ENCODE data around the gene TARBP2.
"Not testable (repeated sequence)": the region's sequence is repeated elsewhere in the genome, so short reads cannot be mapped to it uniquely, and the experiment has no call there.

The TARBP2 gene

DNA sequence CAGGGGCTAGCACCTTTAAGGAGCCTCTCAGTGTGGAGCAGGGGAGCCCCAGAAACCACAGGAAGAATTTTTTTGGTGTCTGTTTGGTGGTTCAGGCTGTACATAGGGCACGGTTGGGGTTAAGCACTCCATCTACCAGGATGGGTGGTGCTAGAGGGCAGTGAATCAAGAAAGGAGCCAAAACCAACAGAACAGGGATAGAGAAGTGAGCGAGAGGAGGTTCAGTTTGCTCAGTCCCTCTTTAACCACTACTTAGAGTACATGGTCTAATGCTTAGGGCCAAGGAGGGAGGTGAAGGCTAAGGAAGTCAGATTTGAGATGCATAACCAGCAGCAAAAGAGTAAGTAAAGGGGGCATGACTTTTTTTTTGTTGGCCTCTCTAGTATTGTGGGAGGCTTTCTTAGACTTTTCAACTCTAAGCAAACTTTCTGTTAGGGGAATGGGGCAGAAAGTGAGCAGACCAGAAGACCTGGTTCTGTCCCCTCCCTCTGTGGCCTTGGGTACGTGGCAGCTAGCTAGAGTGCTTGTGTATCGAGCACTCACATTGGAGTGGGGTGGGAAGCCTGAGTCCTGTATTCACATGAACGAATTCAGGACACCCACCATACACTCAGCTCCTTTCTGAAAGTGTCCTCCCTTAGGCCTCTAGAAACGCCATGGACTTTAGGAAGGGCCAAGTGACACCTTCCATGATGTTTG lies 12.8 kb downstream of the TARBP2 start:
- DNase-seq (ENCODE audit: low spot score) = no peak

- peak; percentile 97 for DNase-seq (ENCODE audit: low spot score)
Measured at GRCh38 chr12:53514628-53515290, 13.7 kb downstream of the TARBP2 start.

DNA sequence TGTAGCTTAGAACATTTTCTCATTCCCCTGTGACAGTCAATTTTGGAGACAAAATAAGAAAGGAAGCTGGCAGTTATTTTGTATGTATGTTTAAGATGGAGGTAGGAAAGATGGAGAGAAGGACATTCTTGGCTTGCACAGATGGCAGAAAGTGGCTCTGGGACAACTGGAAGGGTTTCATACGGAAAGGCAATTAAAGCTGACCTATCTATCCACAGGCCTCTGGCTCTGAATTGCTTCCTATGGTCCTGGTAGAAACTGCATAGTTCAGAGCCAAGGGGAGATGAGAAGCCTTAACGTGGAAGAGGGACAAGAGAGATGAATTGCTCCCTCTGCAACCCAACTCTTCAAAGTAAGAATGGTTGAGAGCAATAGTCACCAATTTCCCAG lies 14.2 kb downstream of the TARBP2 start:
- DNase-seq (ENCODE audit: low spot score) = peak; percentile 99

DNA sequence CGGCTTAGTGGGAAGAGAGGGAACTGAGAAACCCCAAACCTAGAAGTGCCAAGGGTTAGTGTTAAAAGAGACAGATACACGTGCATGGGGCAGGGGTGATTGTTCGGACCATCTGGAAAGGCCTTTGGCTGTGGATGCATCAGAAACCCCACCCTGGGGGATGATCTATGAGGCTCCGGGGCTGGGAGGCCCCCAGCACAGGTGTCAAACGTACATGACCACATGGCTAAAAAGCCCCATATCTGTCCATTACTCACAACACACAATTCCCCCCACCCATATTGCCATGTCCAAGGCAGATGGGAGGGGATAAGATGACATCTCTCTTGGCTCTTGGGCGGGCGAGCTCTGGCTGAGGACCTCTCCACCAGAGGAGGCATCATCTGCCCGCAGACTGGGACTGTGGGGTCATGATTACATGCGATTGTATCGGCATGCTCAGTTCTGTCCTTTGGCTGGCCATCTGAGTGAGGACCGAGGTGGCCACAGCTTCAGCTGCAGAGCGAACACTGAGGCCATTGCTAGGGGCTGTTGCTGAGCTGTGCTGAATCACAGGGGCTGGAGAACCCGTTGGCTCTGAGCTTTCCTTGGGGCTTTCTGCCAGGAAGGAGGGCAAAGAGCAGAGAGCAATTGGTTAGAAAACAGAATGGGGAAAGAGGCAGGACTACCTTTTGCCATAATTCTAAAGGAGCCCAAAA lies 15.8 kb downstream of the TARBP2 start:
- no peak for DNase-seq (ENCODE audit: low spot score)

GRCh38 chr12:53518381-53518780 lies 17.3 kb downstream of the TARBP2 start:
- no peak for DNase-seq (ENCODE audit: low spot score)

DNA sequence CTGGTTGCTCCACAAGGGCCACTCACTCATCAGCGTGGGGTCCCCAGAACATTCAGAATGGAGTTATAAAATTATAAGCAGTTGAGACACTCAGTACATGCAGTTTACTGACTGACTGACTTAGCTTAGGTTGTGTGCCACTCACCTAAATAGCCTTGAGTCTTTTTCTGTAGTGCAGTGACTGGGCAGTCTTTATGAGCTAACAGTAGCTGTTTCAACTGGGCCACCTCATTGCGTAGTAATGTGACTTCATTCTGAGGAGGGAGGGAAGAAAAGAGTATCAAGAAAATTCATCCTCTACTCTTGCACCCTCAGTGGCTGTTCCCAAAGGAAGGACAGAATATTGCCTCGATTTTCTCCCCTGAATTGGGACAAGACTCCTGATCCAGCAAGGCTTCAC lies 22.0 kb downstream of the TARBP2 start:
- no peak for DNase-seq (ENCODE audit: low spot score)

- no peak for DNase-seq (ENCODE audit: low spot score)
Measured at GRCh38 chr12:53524476-53524875, 23.4 kb downstream of the TARBP2 start.

DNA sequence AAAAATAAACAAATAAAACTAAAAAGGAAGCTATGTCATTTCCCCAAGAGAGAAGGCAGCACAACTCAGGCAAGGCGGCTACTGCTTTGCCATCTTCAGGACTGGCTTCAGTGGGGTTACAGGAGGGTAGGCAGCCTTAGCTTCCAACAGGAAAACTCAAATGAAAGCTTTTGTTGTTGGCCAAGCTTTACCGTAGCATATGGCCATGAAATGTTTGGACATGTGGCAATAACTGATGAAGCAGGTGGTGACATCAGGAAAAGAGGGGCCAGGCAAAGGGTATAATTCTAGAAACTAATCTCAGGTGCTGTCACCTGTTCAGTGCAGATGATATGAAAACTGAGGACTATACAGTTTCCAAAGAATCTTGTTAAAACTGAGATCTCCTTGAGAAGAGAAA lies 29.0 kb downstream of the TARBP2 start:
- DNase-seq (ENCODE audit: low spot score) = peak; percentile 97

- DNase-seq (ENCODE audit: low spot score) = no peak
Measured at GRCh38 chr12:53530920-53531319, 29.8 kb downstream of the TARBP2 start.

DNA sequence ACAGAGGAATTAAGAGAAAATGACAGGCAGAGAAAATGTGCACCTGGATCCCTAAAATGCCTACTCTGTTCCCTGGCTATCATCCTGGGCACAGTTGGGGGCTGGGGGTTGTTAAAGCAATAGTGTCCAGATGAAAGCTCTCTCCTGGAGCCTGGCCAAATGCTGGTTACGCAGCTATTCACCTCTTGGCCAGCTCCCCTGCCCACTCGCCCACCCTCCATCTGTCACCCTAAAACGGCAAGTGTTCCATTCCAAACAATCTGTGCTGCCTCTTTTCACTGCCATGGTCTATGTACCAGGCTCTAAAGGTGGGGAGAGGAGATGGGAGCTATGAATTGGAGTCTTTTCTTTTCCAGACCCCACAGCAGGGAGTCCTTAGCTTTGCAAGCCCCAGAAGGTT lies 30.9 kb downstream of the TARBP2 start:
- peak; percentile 98 for DNase-seq (ENCODE audit: low spot score)

DNA sequence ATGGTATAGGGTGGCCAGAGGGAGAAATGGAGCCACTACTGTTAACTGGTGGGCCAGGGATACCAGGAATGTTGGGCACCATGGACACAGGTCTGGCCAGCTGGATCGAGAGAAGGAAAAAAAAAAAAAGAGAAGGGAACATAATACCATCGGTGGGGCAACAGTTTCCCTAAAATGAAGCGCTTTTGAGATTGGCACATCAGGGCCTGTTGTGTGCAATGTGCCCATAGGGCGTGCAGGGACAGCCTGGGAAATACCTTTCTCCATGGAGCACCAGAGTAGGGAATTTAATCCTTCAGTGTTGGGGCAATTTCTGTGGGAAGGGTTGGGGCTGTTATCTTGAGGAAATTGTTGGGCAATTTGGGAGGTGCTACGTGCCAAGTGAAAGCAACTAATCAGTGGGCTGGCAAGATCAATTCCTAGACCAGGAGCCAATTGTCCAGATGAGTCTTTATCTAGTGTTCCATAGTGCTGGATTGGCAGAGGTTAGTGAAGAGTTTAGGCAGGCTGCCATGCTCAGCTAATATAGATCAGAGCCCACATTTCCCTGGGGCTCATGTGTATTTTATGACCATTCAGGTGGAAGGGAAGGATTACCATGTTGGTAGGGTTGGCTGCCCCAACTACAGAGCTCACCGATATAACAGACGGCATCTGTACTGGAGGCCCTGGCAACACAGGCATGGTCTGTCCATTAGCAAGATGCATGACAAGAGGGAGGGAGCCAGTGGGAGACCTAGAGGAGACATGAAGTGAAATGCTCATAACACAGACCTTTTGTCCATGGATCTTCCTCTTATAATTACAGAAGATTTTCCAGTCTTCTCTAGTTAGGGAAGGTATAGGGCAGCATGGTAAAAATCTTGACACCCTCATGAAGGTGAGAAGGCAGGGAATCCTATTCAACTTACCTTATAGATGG lies 31.7 kb downstream of the TARBP2 start:
- peak; percentile 49 for DNase-seq (ENCODE audit: low spot score)

DNA sequence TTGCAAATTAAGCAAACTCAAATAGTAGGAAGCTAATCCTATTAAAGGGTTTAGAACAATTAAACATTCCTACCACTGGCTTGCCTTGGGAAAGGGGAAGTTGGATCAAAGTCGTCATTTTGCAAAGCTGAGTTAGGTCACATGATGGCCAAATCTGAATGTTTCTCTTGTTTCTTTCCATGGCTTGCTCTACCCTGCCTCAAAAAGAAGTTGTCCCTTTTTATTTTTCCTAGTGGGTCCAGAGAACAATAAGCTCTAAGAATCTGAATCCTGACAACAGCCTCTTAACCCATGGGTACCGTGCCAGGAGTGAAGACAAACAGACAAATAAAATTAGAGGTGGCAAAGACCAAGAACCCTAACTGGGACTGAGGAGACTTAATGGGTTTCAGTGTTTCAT lies 32.4 kb downstream of the TARBP2 start:
- no peak for DNase-seq (ENCODE audit: low spot score)

GRCh38 chr12:53536962-53537361 lies 35.9 kb downstream of the TARBP2 start:
- DNase-seq (ENCODE audit: low spot score) = no peak

GRCh38 chr12:53538209-53538689 lies 37.2 kb downstream of the TARBP2 start:
- DNase-seq (ENCODE audit: low spot score) = peak; percentile 78

- no peak for DNase-seq (ENCODE audit: low spot score)
Measured at GRCh38 chr12:53539526-53539925, 38.4 kb downstream of the TARBP2 start.

DNA sequence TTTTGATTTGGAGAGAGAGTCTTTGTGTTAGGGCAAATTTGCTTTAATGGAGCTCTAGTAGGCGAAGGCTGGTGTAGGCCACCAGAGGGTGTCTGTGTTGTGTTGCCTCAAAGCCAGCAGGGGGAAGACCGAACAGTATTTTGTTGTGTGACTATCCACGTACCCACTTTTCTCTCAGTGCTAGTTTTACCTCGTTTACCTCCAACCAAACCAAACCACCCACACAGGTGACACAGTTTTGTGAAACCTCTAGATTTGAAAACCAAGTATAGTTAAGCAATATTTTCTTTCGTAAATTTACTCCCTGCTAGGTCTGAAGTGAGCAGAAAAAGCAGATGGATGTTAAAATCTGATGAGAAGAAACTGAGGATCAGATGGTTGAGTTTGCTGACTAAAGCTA lies 42.5 kb downstream of the TARBP2 start:
- DNase-seq (ENCODE audit: low spot score) = peak; percentile 86

DNA sequence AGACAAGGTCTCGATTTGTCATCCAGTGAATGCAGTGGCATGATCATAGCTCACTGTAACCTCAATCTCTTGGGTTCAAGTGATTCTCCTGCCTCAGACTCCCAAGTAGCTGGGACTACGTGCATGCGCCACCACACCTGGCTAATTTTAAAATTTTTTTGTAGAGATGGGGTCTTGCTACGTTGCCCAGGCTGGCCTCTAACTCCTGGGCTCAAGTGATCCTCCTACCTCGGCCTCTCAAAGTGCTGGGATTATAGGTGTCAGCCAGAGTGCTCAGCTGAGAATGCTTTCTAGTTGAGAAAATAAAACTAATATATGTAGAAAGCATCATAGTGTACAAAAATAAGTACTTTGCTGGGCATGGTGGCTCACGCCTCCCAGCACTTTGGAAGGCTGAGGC lies 47.3 kb downstream of the TARBP2 start:
- not testable (repeated sequence) for DNase-seq (ENCODE audit: low spot score)

DNA sequence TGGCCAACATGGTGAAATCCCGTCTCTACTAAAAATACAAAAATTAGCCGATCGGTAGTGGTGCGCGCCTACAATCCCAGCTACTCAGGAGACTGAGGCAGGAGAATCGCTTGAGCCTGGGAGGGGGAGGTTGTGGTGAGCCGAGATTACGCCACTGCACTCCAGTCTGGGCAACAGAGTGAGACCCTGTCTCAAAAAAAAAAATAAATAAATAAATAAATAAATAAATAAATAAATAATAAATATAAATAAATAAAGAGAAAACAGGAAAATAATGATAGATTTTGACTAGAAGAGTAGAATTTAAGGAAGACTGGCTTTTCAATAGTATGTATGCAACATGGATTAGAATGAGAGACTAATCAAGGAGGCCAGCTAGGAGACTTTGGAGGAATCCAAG lies 49.0 kb downstream of the TARBP2 start:
- DNase-seq (ENCODE audit: low spot score) = not testable (repeated sequence)

GRCh38 chr12:53550595-53550994 lies 49.5 kb downstream of the TARBP2 start:
- DNase-seq (ENCODE audit: low spot score) = no peak

DNA sequence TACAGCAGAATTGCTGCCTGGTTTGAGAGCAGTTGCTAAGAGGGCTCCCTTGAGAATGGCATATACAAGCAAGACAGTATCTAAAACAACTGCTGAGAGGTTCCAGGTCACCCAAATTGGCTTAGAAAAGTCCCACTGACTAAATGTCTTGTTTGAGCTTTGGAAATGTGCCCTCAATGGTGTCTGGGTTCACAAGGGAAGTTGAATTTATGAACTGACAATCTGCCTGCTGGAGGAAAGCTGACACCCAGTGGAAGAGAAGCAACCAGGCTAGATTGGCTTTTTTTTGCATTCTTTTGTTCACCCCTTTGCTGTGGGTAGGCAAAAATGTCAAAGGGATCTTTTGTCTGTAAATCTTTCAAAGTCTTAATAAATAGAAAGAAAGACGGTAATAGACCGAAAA lies 50.8 kb downstream of the TARBP2 start:
- DNase-seq (ENCODE audit: low spot score) = peak; percentile 75

GRCh38 chr12:53552361-53553327 lies 51.6 kb downstream of the TARBP2 start:
- DNase-seq (ENCODE audit: low spot score) = peak; percentile 87
